Measurements from ENCODE around the gene USH2A. TPM values are rescaled to one million over a fixed set of nuclear protein-coding genes. Genes with fewer than 3 reads are reported as not detected.

The USH2A gene
- polyA plus RNA-seq, 2 of the 4 experiments (the other 2 are of a cell fraction) = not detected

DNA sequence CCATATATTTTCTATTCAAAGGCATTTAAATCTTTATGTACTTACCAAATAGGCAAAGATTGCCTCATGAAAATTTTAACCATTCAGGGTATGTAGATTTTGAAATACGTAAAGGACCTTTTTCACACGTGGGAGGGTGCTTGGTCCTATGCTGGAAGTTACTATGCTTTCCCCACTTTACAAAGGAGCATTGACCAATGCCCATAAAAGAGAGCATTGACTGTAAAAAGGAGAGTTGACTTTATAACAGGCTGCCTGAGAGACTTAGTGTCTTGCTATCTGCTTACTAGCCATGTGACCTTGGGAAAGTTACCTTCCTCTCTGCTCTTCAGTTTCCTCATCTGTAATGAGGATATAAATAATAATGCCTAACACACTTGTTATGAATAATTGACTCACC lies 346.5 kb downstream of the USH2A start (continued):
- no peak for TF ChIP-seq SREBF2 (IDR thresholded peaks at IDR 0.05)
- TF ChIP-seq, protein P1, sequence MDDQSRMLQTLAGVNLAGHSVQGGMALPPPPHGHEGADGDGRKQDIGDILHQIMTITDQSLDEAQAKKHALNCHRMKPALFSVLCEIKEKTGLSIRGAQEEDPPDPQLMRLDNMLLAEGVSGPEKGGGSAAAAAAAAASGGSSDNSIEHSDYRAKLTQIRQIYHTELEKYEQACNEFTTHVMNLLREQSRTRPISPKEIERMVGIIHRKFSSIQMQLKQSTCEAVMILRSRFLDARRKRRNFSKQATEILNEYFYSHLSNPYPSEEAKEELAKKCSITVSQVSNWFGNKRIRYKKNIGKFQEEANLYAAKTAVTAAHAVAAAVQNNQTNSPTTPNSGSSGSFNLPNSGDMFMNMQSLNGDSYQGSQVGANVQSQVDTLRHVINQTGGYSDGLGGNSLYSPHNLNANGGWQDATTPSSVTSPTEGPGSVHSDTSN (IDR thresholded peaks at IDR 0.05) = no peak

DNA sequence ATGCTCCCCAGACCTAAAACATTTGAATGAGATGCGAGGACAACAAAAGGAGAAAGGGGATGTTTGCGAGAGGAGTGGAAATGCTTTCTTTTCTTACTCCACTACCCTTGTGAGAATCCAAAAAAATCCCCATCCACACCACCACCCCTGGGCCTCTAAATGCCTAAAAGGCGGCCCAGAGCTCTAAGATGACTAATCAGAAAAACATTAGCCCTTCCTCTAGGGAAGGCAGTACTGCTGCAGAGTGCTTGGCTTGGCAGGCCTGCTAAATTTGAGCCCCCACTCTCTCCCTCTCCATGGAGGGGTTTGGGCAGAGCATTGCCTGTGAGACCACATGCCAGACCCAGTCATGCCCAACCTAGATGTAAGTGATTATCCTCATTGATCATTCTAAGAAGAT lies 347.9 kb downstream of the USH2A start:
- no peak for FAIRE-seq
- Histone ChIP-seq H3K4me2 (no peak overlapping the region), H3K27ac (no peak overlapping the region), H3K4me3 (no peak overlapping the region), H3K4me1 (no peaks in the 10 kb centered on the region), H3K9me3 (no peaks in the 10 kb centered on the region)
- POLR2A ChIA-PET = interaction anchor here (0.6 kb wide), 1 partner anchor 71 kb away, joined by 5 read pairs; no protein-coding TSS in a partner anchor
- WGBS (ENCODE audit: missing lambda C conversion rate) = 27% methylated on average over 3 of the region's 3 CpGs
- TF ChIP-seq RAD21 (conservative IDR thresholded peaks at IDR 0.05 in 1 of 2, IDR thresholded peaks at IDR 0.05 in 1 of 2) (no peak), BHLHE40 (IDR thresholded peaks at IDR 0.05; ENCODE audit: low read depth, low read length) (no peak), TP53 (CRISPR knock-in tag; IDR thresholded peaks at IDR 0.05) (no peak), CHD2 (IDR thresholded peaks at IDR 0.05; ENCODE audit: low read length, partially characterized antibody) (no peak), JUNB (IDR thresholded peaks at IDR 0.05) (no peak), KDM1A (IDR thresholded peaks at IDR 0.05; ENCODE audit: low read depth) (no peak), MAFK (IDR thresholded peaks at IDR 0.05; ENCODE audit: partially characterized antibody) (no peak), JUN (IDR thresholded peaks at IDR 0.05) (no peak), RFX5 (IDR thresholded peaks at IDR 0.05) (no peak), HDAC2 (IDR thresholded peaks at IDR 0.05) (no peak), MAZ (IDR thresholded peaks at IDR 0.05; ENCODE audit: borderline replicate concordance, low read depth, low read length) (no peak), SMC3 (IDR thresholded peaks at IDR 0.05) (no peak), CBX8 (IDR thresholded peaks at IDR 0.05) (no peak), RARB (CRISPR knock-in tag; IDR thresholded peaks at IDR 0.05) (no peak), NR3C1 (IDR thresholded peaks at IDR 0.05) (no peak), CHD4 (IDR thresholded peaks at IDR 0.05; ENCODE audit: borderline replicate concordance) (no peak)
- TF ChIP-seq, protein P2, sequence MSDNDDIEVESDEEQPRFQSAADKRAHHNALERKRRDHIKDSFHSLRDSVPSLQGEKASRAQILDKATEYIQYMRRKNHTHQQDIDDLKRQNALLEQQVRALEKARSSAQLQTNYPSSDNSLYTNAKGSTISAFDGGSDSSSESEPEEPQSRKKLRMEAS (IDR thresholded peaks at IDR 0.05) = no peak
- CTCF ChIA-PET = interaction anchor here (0.9 to 1.3 kb wide), 2 partner anchors 13 to 145 kb away, joined by 3 to 4 read pairs; no protein-coding TSS in a partner anchor
- DNase-seq (ENCODE audit: low read depth in 1 of 2, low spot score in 1 of 2) = no peak
- ATAC-seq = no peak

DNA sequence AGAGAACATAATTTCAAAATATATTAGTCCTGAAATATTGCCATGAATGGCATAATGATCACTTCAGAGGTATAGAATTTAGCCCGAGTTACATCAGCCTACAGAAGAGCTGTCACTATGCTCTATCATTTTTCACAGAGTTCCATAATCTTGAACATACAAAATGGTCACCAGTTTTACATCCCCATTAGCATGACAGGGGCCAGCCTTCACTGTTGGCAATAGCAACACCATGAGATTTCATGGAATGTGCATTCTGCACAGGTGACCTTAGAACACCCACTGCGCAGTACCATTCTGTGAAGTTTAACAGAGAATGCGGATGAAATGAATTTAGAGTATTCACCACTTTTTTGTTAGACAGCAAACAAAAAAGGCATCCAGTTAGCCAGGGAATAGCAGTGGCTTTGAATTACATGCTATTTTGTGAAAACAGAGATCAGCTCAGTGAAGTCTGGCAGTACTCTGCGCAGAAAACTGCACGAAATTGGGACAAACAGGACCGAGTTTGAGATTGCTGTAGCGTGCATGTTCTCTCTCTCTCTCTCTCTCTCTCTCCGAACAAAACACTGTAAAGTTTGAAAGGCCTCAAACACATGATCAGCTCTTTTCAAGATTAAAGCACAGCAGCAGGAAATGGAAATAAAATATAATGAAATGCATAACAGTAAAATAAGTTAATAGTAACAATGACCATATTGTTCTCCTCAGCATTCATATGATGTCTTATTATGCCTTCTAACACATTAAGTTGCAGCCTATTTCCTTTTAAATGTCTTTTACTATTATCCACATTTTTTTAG lies 349.3 kb downstream of the USH2A start:
- Histone ChIP-seq H3K4me3 (no peak overlapping the region), H3K9me3 (no peaks in the 10 kb centered on the region), H3K4me2 (no peak overlapping the region), H3K4me1 (no peaks in the 10 kb centered on the region), H3K27ac (no peak overlapping the region)
- 44% methylated on average over 8 of the region's 8 CpGs for WGBS (ENCODE audit: missing lambda C conversion rate)
- ChIA-PET CTCF (interaction anchor here (0.7 kb wide), 2 partner anchors 11 to 1238 kb away, joined by 3 to 4 read pairs; no protein-coding TSS in a partner anchor), POLR2A (no interaction called here)
- no peak for FAIRE-seq
- TF ChIP-seq NPAS2 (CRISPR knock-in tag; IDR thresholded peaks at IDR 0.05; ENCODE audit: borderline replicate concordance) (no peak), RNF2 (IDR thresholded peaks at IDR 0.05; ENCODE audit: borderline replicate concordance, low read depth) (no peak), MAFK (IDR thresholded peaks at IDR 0.05; ENCODE audit: partially characterized antibody) (no peak), RARB (CRISPR knock-in tag; IDR thresholded peaks at IDR 0.05) (no peak), BHLHE40 (IDR thresholded peaks at IDR 0.05; ENCODE audit: low read depth, low read length) (no peak), ZFP36 (IDR thresholded peaks at IDR 0.05; ENCODE audit: borderline replicate concordance, partially characterized antibody) (no peak), JUNB (IDR thresholded peaks at IDR 0.05) (no peak), HOXB5 (CRISPR knock-in tag; IDR thresholded peaks at IDR 0.05) (no peak)
- TF ChIP-seq, protein P3, sequence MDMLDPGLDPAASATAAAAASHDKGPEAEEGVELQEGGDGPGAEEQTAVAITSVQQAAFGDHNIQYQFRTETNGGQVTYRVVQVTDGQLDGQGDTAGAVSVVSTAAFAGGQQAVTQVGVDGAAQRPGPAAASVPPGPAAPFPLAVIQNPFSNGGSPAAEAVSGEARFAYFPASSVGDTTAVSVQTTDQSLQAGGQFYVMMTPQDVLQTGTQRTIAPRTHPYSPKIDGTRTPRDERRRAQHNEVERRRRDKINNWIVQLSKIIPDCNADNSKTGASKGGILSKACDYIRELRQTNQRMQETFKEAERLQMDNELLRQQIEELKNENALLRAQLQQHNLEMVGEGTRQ (IDR thresholded peaks at IDR 0.05) = no peak
- TF ChIP-seq, protein P4, sequence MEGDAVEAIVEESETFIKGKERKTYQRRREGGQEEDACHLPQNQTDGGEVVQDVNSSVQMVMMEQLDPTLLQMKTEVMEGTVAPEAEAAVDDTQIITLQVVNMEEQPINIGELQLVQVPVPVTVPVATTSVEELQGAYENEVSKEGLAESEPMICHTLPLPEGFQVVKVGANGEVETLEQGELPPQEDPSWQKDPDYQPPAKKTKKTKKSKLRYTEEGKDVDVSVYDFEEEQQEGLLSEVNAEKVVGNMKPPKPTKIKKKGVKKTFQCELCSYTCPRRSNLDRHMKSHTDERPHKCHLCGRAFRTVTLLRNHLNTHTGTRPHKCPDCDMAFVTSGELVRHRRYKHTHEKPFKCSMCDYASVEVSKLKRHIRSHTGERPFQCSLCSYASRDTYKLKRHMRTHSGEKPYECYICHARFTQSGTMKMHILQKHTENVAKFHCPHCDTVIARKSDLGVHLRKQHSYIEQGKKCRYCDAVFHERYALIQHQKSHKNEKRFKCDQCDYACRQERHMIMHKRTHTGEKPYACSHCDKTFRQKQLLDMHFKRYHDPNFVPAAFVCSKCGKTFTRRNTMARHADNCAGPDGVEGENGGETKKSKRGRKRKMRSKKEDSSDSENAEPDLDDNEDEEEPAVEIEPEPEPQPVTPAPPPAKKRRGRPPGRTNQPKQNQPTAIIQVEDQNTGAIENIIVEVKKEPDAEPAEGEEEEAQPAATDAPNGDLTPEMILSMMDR (IDR thresholded peaks at IDR 0.05) = no peak
- ATAC-seq = no peak
- no peak for DNase-seq (ENCODE audit: low read depth in 1 of 2, low spot score in 1 of 2)
